GM12801 (cell line): Measurements from ENCODE around the gene LRRC61.

ENCODE experiments used
- CTCF ChIP-seq: IDR thresholded peaks from one replicate; pipeline ENCODE4 v1.5.1; 2011; ENCODE audit warnings: control low read depth; ENCODE audit not compliant: insufficient read length; ENCODE audit errors: extremely low read depth

The LRRC61 gene

GRCh38 chr7:150325110-150325611 lies 2.0 kb downstream of the LRRC61 start:
- TF ChIP-seq CTCF, result no peak

- TF ChIP-seq CTCF, result no peak
These were observed 2.7 kb downstream of the LRRC61 start for GRCh38 chr7:150325901-150326300.

GRCh38 chr7:150326657-150327268 lies 3.6 kb downstream of the LRRC61 start:
- TF ChIP-seq CTCF, result no peak

- no peak for TF ChIP-seq CTCF
These were observed 4.2 kb downstream of the LRRC61 start for GRCh38 chr7:150327308-150327707.

- no peak for TF ChIP-seq CTCF
These were observed 6.4 kb downstream of the LRRC61 start for GRCh38 chr7:150329331-150330120.

GRCh38 chr7:150330211-150330885 lies 7.2 kb downstream of the LRRC61 start:
- TF ChIP-seq CTCF, result no peak
